H9 (cell line): Measurements from ENCODE around the gene SPCS3. TPM values are rescaled to one million over a fixed set of nuclear protein-coding genes. Genes with fewer than 3 reads are reported as not detected.

Source experiments
- DNase-seq: peaks from one replicate; pipeline ENCODE4 v3.0.0-alpha.2; 2017
- H2AFZ ChIP-seq: one replicate; pipeline ENCODE4 v1.6.1; 2013; ENCODE audit warnings: mild to moderate bottlenecking, low read length, control low read depth, moderate library complexity
- H2AK5ac ChIP-seq: 2 replicates; pipeline ENCODE4 v1.6.1; 2013; ENCODE audit warnings: low read length, control low read depth, mixed read lengths; ENCODE audit not compliant: insufficient read length
- H2BK120ac ChIP-seq: one replicate; pipeline ENCODE4 v1.6.1; 2013; ENCODE audit warnings: low read depth, mild to moderate bottlenecking, low read length, control low read depth, inconsistent platforms; ENCODE audit not compliant: poor library complexity, severe bottlenecking
- H2BK12ac ChIP-seq: 2 replicates; pipeline ENCODE4 v1.6.1; 2013; ENCODE audit warnings: low read length, control low read depth, mixed read lengths, low read depth; ENCODE audit not compliant: insufficient read length
- H2BK15ac ChIP-seq: 2 replicates; pipeline ENCODE4 v1.6.1; 2013; ENCODE audit warnings: low read depth, low read length, control low read depth
- H2BK20ac ChIP-seq: one replicate; pipeline ENCODE4 v1.6.1; 2013; ENCODE audit warnings: low read depth, mild to moderate bottlenecking, low read length, control low read depth, inconsistent platforms; ENCODE audit not compliant: poor library complexity, severe bottlenecking
- H2BK5ac ChIP-seq: 2 replicates; pipeline ENCODE4 v1.6.1; 2013; ENCODE audit warnings: low read length, control low read depth, mixed read lengths; ENCODE audit not compliant: insufficient read length
- H3K14ac ChIP-seq: 2 replicates; pipeline ENCODE4 v1.6.1; 2013; ENCODE audit warnings: low read length, control low read depth; ENCODE audit not compliant: insufficient read depth
- H3K18ac ChIP-seq: 2 replicates; pipeline ENCODE4 v1.6.1; 2013; ENCODE audit warnings: low read depth, mild to moderate bottlenecking, mixed read lengths, low read length, control low read depth; ENCODE audit not compliant: insufficient read length
- H3K23ac ChIP-seq: 2 replicates; pipeline ENCODE4 v1.6.1; 2013; ENCODE audit warnings: low read length, control low read depth, mixed read lengths, low read depth; ENCODE audit not compliant: insufficient read length
- H3K23me2 ChIP-seq: 2 replicates; pipeline ENCODE4 v1.6.1; 2013; ENCODE audit warnings: low read depth, mild to moderate bottlenecking, mixed read lengths, low read length, control low read depth; ENCODE audit not compliant: insufficient read length, poor library complexity, severe bottlenecking
- H3K27ac ChIP-seq: 2 replicates; pipeline ENCODE4 v1.5.1; 2013; ENCODE audit warnings: low read length, control low read depth, mixed read lengths, low read depth; ENCODE audit not compliant: insufficient read length
- H3K27me3 ChIP-seq: 2 replicates; pipeline ENCODE4 v1.6.1; 2013; ENCODE audit warnings: low read length, control low read depth, inconsistent platforms; ENCODE audit not compliant: insufficient read depth
- H3K4ac ChIP-seq: 2 replicates; pipeline ENCODE4 v1.6.1; 2013; ENCODE audit warnings: low read depth, mild to moderate bottlenecking, control low read depth, inconsistent platforms, low read length, moderate library complexity
- H3K4me1 ChIP-seq: 2 replicates; pipeline ENCODE4 v1.6.1; 2013; ENCODE audit warnings: low read length, control low read depth, inconsistent platforms; ENCODE audit not compliant: insufficient read depth
- H3K4me2 ChIP-seq: 2 replicates; pipeline ENCODE4 v1.6.1; 2013; ENCODE audit warnings: low read length, control low read depth, mixed read lengths; ENCODE audit not compliant: insufficient read length, insufficient read depth
- H3K56ac ChIP-seq: 2 replicates; pipeline ENCODE4 v1.6.1; 2013; ENCODE audit warnings: low read depth, mild to moderate bottlenecking, mixed read lengths, low read length, control low read depth; ENCODE audit not compliant: insufficient read length
- H3K79me1 ChIP-seq: 2 replicates; pipeline ENCODE4 v1.6.1; 2013; ENCODE audit warnings: low read depth, mild to moderate bottlenecking, moderate library complexity, low read length, control low read depth, inconsistent platforms; ENCODE audit not compliant: insufficient read depth, poor library complexity, severe bottlenecking
- H3K79me2 ChIP-seq: 2 replicates; pipeline ENCODE4 v1.6.1; 2013; ENCODE audit warnings: low read length, control low read depth, inconsistent platforms; ENCODE audit not compliant: insufficient read depth
- H3K9ac ChIP-seq: 2 replicates; pipeline ENCODE4 v1.6.1; 2013; ENCODE audit warnings: low read length, control low read depth, mixed read lengths; ENCODE audit not compliant: insufficient read length; ENCODE audit errors: extremely low read depth
- H3K9me3 ChIP-seq: one replicate; pipeline ENCODE4 v1.6.1; 2013; ENCODE audit warnings: low read depth, low read length, inconsistent platforms; ENCODE audit not compliant: control insufficient read depth
- H3T11ph ChIP-seq: one replicate; pipeline ENCODE4 v1.6.1; 2013; ENCODE audit warnings: mild to moderate bottlenecking, low read length, control low read depth, inconsistent platforms
- H4K20me1 ChIP-seq: one replicate; pipeline ENCODE4 v1.6.1; 2013; ENCODE audit not compliant: control insufficient read depth, insufficient read length, insufficient read depth
- H4K5ac ChIP-seq: 2 replicates; pipeline ENCODE4 v1.6.1; 2013; ENCODE audit warnings: low read depth, mild to moderate bottlenecking, mixed read lengths, low read length, control low read depth; ENCODE audit not compliant: insufficient read length
- H4K8ac ChIP-seq: replicated peaks from 2 replicates; pipeline ENCODE4 v1.6.1; 2013; ENCODE audit warnings: low read length, control low read depth, mixed read lengths, low read depth; ENCODE audit not compliant: insufficient read length
- H4K91ac ChIP-seq: 2 replicates; pipeline ENCODE4 v1.6.1; 2013; ENCODE audit warnings: low read depth, mild to moderate bottlenecking, moderate library complexity, mixed read lengths, low read length, control low read depth; ENCODE audit not compliant: insufficient read length
- H3K27ac Mint-ChIP-seq, 3 experiments: 2 replicates in 2 of 3; 3 replicates in 1 of 3; pipeline ENCODE4 v1.8.0; 2020 to 2021; ENCODE audit warnings: mixed read lengths in 3 of 3, mild to moderate bottlenecking in 1 of 3, moderate library complexity in 1 of 3
- H3K27me3 Mint-ChIP-seq: 2 replicates; pipeline ENCODE4 v1.8.0; 2021; ENCODE audit warnings: low read depth, mild to moderate bottlenecking, moderate library complexity, mixed read lengths
- H3K36me3 Mint-ChIP-seq, 3 experiments: 2 replicates in 2 of 3; 3 replicates in 1 of 3; pipeline ENCODE4 v1.8.0; 2020 to 2021; ENCODE audit warnings: low read depth in 3 of 3, mixed read lengths in 3 of 3; ENCODE audit not compliant: insufficient read depth in 1 of 3
- H3K4me1 Mint-ChIP-seq, 2 experiments: 2 replicates each; pipeline ENCODE4 v1.8.0; 2020; ENCODE audit warnings: mixed read lengths in 2 of 2
- H3K4me3 Mint-ChIP-seq, 2 experiments: 2 replicates in 1 of 2; 3 replicates in 1 of 2; pipeline ENCODE4 v1.8.0; 2020 to 2021; ENCODE audit warnings: mild to moderate bottlenecking in 2 of 2, mixed read lengths in 2 of 2, moderate library complexity in 1 of 2
- H3K9me3 Mint-ChIP-seq, 2 experiments: 2 replicates in 1 of 2; 3 replicates in 1 of 2; pipeline ENCODE4 v1.8.0; 2020; ENCODE audit warnings: mild to moderate bottlenecking in 2 of 2, mixed read lengths in 2 of 2, moderate library complexity in 1 of 2
- total RNA-seq: library from RNA; stranded (reverse); gene quantifications from 2 replicates; pipeline ENCODE4 v1.2.1, GENCODE V29; 2021
- TF ChIP-seq, protein P1 (sequence below): fragments of 200-600 bp; sonication (generic); conservative IDR thresholded peaks from 3 replicates; pipeline ENCODE4 v1.8.0; 2021; ENCODE audit warnings: antibody characterized with exemption, mild to moderate bottlenecking

Gene SPCS3
- total RNA-seq, 1 experiment from 2014 or later = 113 TPM

- Histone ChIP-seq H3K79me2 (no peaks in the 10 kb centered on the region), H4K5ac (no peak overlapping the region), H3K9ac (no peak overlapping the region), H4K8ac (no peak overlapping the region), H2AK5ac (no peak overlapping the region), H3K56ac (no peak overlapping the region), H2AFZ (no peak overlapping the region), H3K4me1 (peaks cover 3% of the 10 kb centered on the region; the same call in 1 of the 2 replicates), H3K14ac (no peak overlapping the region), H2BK15ac (no peak overlapping the region), H3K23me2 (no peaks in the 10 kb centered on the region), H3K23ac (no peak overlapping the region), H3K9me3 (no peaks in the 10 kb centered on the region), H3K79me1 (no peaks in the 10 kb centered on the region), H4K91ac (no peak overlapping the region), H2BK20ac (no peak overlapping the region), H2BK120ac (no peak overlapping the region), H3K4ac (no peak overlapping the region), H3K18ac (no peak overlapping the region), H3T11ph (no peak overlapping the region), H4K20me1 (no peaks in the 10 kb centered on the region), H3K4me2 (no peak overlapping the region), H3K27me3 (no peaks in the 10 kb centered on the region), H2BK5ac (no peak overlapping the region), H2BK12ac (no peak overlapping the region), H3K27ac (no peak overlapping the region)
- no peak for DNase-seq
- TF ChIP-seq, protein P1, sequence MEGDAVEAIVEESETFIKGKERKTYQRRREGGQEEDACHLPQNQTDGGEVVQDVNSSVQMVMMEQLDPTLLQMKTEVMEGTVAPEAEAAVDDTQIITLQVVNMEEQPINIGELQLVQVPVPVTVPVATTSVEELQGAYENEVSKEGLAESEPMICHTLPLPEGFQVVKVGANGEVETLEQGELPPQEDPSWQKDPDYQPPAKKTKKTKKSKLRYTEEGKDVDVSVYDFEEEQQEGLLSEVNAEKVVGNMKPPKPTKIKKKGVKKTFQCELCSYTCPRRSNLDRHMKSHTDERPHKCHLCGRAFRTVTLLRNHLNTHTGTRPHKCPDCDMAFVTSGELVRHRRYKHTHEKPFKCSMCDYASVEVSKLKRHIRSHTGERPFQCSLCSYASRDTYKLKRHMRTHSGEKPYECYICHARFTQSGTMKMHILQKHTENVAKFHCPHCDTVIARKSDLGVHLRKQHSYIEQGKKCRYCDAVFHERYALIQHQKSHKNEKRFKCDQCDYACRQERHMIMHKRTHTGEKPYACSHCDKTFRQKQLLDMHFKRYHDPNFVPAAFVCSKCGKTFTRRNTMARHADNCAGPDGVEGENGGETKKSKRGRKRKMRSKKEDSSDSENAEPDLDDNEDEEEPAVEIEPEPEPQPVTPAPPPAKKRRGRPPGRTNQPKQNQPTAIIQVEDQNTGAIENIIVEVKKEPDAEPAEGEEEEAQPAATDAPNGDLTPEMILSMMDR = no peak
- Mint-ChIP-seq H3K9me3 (no peaks in the 10 kb centered on the region; a peak in 1 of 5 replicates), H3K36me3 (peaks cover 0 to 1% (median 0%) of the 10 kb centered on the region in 3 experiments; a peak in 1 of 7 replicates), H3K4me3 (no peak overlapping the region), H3K27me3 (no peaks in the 10 kb centered on the region), H3K27ac (no peak overlapping the region; a peak in 1 of 7 replicates), H3K4me1 (peaks cover 23 to 24% of the 10 kb centered on the region in 2 experiments)
Observed at GRCh38 chr4:176287546-176287945, 32.2 kb upstream of the SPCS3 start.
